Body of pancreas (tissue), 4 donors: ENCODE measurements around the gene TCEAL4. TPM values are rescaled to one million over a fixed set of nuclear protein-coding genes. Genes with fewer than 3 reads are reported as not detected.

Experiments
- ATAC-seq: fragments of 150-250 bp; one replicate; pipeline ENCODE4 v1.9.1; 2016
- DNase-seq, 4 donors: peaks; one replicate each; pipeline ENCODE4 v3.0.0-alpha.2; 2019
- H3K27ac ChIP-seq, 4 donors: fragments of 200-600 bp; sonication (generic); 1 replicate in 3 of 4; 2 replicates in 1 of 4; pipeline versions ENCODE4 v1.5.1 to v1.6.1; 2016 to 2019; ENCODE audit warnings: mild to moderate bottlenecking in 1 of 4, mixed read lengths in 1 of 4, moderate library complexity in 1 of 4
- H3K27me3 ChIP-seq, 2 donors: fragments of 200-600 bp; sonication (generic); one replicate each; pipeline ENCODE4 v1.6.0; 2016; ENCODE audit warnings: mild to moderate bottlenecking in 1 of 2
- H3K36me3 ChIP-seq, 2 donors: fragments of 200-600 bp; sonication (generic); replicated peaks in 1 of 2; 2 replicates each; pipeline ENCODE4 v1.5.1; 2016; ENCODE audit warnings: low read depth in 2 of 2; ENCODE audit not compliant: insufficient read depth in 1 of 2
- H3K4me1 ChIP-seq: fragments of 200-600 bp; sonication (generic); one replicate; pipeline ENCODE4 v1.6.0; 2016
- H3K4me3 ChIP-seq, 2 donors: fragments of 200-600 bp; sonication (generic); 1 replicate in 1 of 2; 2 replicates in 1 of 2; pipeline ENCODE4 v1.5.1; 2016 to 2019
- H3K9me3 ChIP-seq, 3 donors: fragments of 200-600 bp; sonication (generic); 1 replicate in 2 of 3; 2 replicates in 1 of 3; pipeline ENCODE4 v1.5.1; 2016
- CTCF ChIP-seq, 7 experiments: fragments of 450-650 bp in 4 of 7; fragments of 200-600 bp in 3 of 7; sonication (generic) in 3 of 7; IDR thresholded peaks; one replicate each; pipeline ENCODE4 v1.5.1; 2016 to 2019; ENCODE audit warnings: antibody characterized with exemption in 7 of 7
- POLR2A ChIP-seq, 3 donors: fragments of 450-650 bp; IDR thresholded peaks; one replicate each; pipeline ENCODE4 v1.6.1; 2016; ENCODE audit warnings: antibody characterized with exemption in 3 of 3, mild to moderate bottlenecking in 2 of 3
- WGBS, 2 donors: methylation state at CpG; one replicate each; pipeline ENCODE4 v1.1.5; 2017; 5-methylcytosine and 5-hydroxymethylcytosine counted together
- intact Hi-C: fragments of 100-400 bp; cut with DNase I; formaldehyde crosslinking; loops from one replicate; pipeline ENCODE4 v1.15.1; 2023
- total RNA-seq, 2 donors: library from RNA; depleted of rRNA; stranded (reverse); fragments of >200 nt; gene quantifications; one replicate each; pipeline ENCODE4 v1.1.0, GENCODE V29; 2016

Gene TCEAL4
- total RNA-seq, result 10 to 100 TPM; 36.8 to 51.4 TPM

DNA sequence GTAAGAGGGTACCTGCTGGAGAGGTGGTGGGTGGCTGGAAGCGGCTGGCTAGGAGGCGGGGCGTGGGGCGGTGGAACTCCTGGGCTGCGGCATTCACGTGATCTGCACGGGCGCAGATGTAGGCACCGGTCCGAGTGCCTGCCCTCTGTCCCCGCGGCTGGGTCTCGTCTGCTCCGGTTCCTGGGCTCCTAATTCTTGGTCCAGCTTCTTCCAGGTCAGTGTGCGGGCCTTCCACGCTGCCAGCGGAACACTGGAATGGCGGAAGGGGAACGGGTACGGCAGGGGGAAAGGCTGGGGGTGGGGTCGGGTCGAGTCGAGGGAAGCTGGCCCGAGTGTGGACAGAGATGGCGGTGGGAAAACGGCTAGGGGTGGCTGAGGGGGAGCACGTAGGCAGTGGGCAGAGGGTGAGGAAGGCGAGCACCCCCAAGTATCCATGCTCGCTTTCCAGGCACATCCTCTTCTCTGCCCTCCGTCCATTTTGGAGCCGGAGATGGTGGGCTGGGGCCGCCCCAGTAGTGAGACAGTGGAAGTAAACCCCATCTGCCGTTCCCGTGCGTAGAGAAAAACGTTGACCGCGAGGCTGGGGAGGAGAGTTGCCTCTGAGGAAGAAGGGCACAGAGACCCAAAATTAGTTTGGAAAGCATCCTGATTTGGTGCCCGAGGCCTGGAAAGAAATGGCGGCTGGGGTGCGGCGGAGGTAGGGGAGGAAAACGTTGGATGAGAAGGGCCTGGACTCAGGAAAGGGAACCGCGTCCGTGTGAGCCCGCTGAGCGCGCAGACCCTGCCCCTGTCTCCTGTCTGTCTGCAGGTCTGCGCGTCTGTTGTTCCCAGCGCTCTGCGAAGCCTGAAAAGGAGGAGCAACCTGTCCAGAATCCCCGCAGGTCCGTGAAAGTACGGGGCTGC is at the start of gene TCEAL4:
TSS of gene TCEAL4 (plus strand) at position 105 of the 903 bp plus-strand sequence. CDS start 1,161 bp downstream, outside the sequence.
- H3K36me3 ChIP-seq, result no peaks in the 10 kb centered on the region
- WGBS, 2 donors, result 0% methylated on average over 24 to 39 of the region's 56 CpGs
- DNase-seq, result peak; percentile 59 to 73 (median 62)
- TF ChIP-seq POLR2A (IDR thresholded peaks at IDR 0.05), result peak; percentile 17 to 68 (median 59)
- TF ChIP-seq CTCF (IDR thresholded peaks at IDR 0.05), result no peak
- H3K4me1 ChIP-seq, result peaks cover 8% of the 10 kb centered on the region
- H3K9me3 ChIP-seq, result no peaks in the 10 kb centered on the region
- intact Hi-C loops, result no loop called here
- H3K27me3 ChIP-seq, result no peaks in the 10 kb centered on the region
- peak; percentile 87 for ATAC-seq
- H3K4me3 ChIP-seq, result peak within 1 kb of the TSS; percentile 47 to 50
- H3K27ac ChIP-seq, result peak within 1 kb of the TSS; percentile 60 to 82 (median 76)

DNA sequence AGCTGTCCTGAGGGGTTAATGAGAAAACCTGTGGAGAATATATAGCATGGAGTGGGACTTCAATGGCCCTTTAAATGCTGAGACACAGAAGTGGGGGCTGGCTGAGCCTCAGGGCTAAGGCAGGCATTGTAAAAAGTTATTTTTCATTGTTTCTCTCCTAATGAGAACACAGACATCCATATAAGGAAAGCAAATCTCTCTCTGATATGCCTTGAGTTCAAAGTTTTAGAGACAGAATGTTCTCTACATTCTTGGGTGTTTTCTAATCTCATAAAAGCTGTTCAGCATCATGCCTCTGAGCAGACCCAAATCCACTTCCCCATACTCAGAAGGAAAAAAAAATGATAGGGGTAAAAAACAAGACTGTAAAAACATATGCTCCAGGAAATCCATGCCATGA is 49.2 kb upstream of the TCEAL4 start:
- H3K36me3 ChIP-seq, result no peaks in the 10 kb centered on the region
- DNase-seq (no peak), ATAC-seq (no peak)
- no peaks in the 10 kb centered on the region for H3K9me3 ChIP-seq
- H3K27me3 ChIP-seq, result no peaks in the 10 kb centered on the region
- no peaks in the 10 kb centered on the region for H3K4me1 ChIP-seq
- H3K27ac ChIP-seq, result no peak overlapping the region
- H3K4me3 ChIP-seq, result no peak overlapping the region
- intact Hi-C loops, result loop anchor here (5.0 kb wide), 1 partner anchor 281 kb away; no protein-coding TSS in a partner anchor
- no peak for TF ChIP-seq CTCF (IDR thresholded peaks at IDR 0.05)
- TF ChIP-seq POLR2A (IDR thresholded peaks at IDR 0.05), result no peak

GRCh38 chrX:103536732-103537131 is 48.6 kb upstream of the TCEAL4 start:
- no peaks in the 10 kb centered on the region for H3K36me3 ChIP-seq
- H3K27ac ChIP-seq, result no peak overlapping the region
- TF ChIP-seq POLR2A (IDR thresholded peaks at IDR 0.05) (no peak), CTCF (IDR thresholded peaks at IDR 0.05) (no peak)
- H3K4me3 ChIP-seq, result no peak overlapping the region
- no peaks in the 10 kb centered on the region for H3K9me3 ChIP-seq
- no peak for DNase-seq
- no peaks in the 10 kb centered on the region for H3K4me1 ChIP-seq
- ATAC-seq, result no peak
- intact Hi-C loops, result loop anchor here (5.0 kb wide), 1 partner anchor 281 kb away; no protein-coding TSS in a partner anchor
- no peaks in the 10 kb centered on the region for H3K27me3 ChIP-seq

- H3K4me3 ChIP-seq, result no peak overlapping the region
- H3K9me3 ChIP-seq, result no peaks in the 10 kb centered on the region
- no peak overlapping the region for H3K27ac ChIP-seq
- TF ChIP-seq POLR2A (IDR thresholded peaks at IDR 0.05), result no peak
- no peak for ATAC-seq
- H3K27me3 ChIP-seq, result no peaks in the 10 kb centered on the region
- intact Hi-C loops, result loop anchor here (5.0 kb wide), 1 partner anchor 279 kb away; no protein-coding TSS in a partner anchor
- H3K4me1 ChIP-seq, result no peaks in the 10 kb centered on the region
- WGBS, 2 donors, result 65 to 77% methylated on average over 3 of the region's 3 CpGs
- DNase-seq, result no peak
- H3K36me3 ChIP-seq, result no peaks in the 10 kb centered on the region
Observed at GRCh38 chrX:103537871-103538387, 47.4 kb upstream of the TCEAL4 start.

DNA sequence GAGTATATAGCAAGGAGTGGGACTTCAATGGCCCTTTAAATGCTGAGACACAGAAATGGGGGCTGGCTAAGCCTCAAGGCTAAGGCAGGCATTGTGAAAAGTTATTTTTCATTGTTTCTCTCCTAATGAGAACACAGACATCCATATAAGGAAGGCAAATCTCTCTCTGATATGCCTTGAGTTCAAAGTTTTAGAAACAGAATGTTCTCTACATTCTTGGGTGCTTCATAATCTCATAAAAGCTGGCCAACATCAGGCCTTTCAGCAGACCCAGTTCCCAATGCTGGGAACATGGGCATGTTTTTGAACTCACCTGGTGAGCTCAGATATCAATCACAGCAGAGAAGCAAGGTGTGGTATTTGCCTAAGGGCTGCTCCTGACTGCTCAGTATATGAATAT is 46.6 kb upstream of the TCEAL4 start:
- peak overlapping the region in 1 of 4 donors; percentile 2 for H3K27ac ChIP-seq
- no peaks in the 10 kb centered on the region for H3K27me3 ChIP-seq
- DNase-seq (peak in 2 of 4 donors; percentile 6 to 12), ATAC-seq (peak; percentile 68)
- no peaks in the 10 kb centered on the region for H3K36me3 ChIP-seq
- H3K9me3 ChIP-seq, result no peaks in the 10 kb centered on the region
- intact Hi-C loops, result loop anchor here (5.0 kb wide), 1 partner anchor 279 kb away; no protein-coding TSS in a partner anchor
- no peak overlapping the region for H3K4me3 ChIP-seq
- no peaks in the 10 kb centered on the region for H3K4me1 ChIP-seq
- TF ChIP-seq CTCF (IDR thresholded peaks at IDR 0.05), result no peak
- TF ChIP-seq POLR2A (IDR thresholded peaks at IDR 0.05), result no peak
